Ascending aorta (tissue), 2 donors: ENCODE results near the gene RMND5A. TPM values are rescaled to one million over a fixed set of nuclear protein-coding genes. Genes with fewer than 3 reads are reported as not detected.

Experiments used
- DNase-seq, 2 donors: peaks; one replicate each; pipeline ENCODE4 v3.0.0-alpha.2; 2019; ENCODE audit warnings: low spot score in 2 of 2
- H3K27ac ChIP-seq, 2 donors: fragments of 200-600 bp; sonication (generic); one replicate each; pipeline ENCODE4 v1.5.1; 2016 to 2017; ENCODE audit warnings: mild to moderate bottlenecking in 1 of 2
- H3K27me3 ChIP-seq: fragments of 200-600 bp; sonication (generic); one replicate; pipeline ENCODE4 v1.5.1; 2017
- H3K36me3 ChIP-seq, 2 donors: fragments of 200-600 bp; sonication (generic); one replicate each; pipeline ENCODE4 v1.5.1; 2016
- H3K4me1 ChIP-seq, 2 donors: fragments of 200-600 bp; sonication (generic); one replicate each; pipeline ENCODE4 v1.5.1; 2016 to 2017; ENCODE audit warnings: mild to moderate bottlenecking in 1 of 2
- H3K4me3 ChIP-seq, 2 donors: fragments of 200-600 bp; sonication (generic); one replicate each; pipeline ENCODE4 v1.5.1; 2016 to 2017; ENCODE audit warnings: mild to moderate bottlenecking in 1 of 2
- H3K9me3 ChIP-seq, 2 donors: fragments of 200-600 bp; sonication (generic); one replicate each; pipeline ENCODE4 v1.5.1; 2016
- intact Hi-C: fragments of 100-400 bp; cut with DNase I; formaldehyde crosslinking; loops from one replicate; pipeline ENCODE4 v1.15.1; 2023
- total RNA-seq: library from RNA; depleted of rRNA; stranded (reverse); fragments of >200 nt; gene quantifications from one replicate; pipeline ENCODE4 v1.1.0, GENCODE V29; 2016
- TF ChIP-seq, protein P1 (sequence below), 3 experiments: fragments of 200-600 bp in 2 of 3; fragments of 450-650 bp in 1 of 3; sonication (generic) in 2 of 3; IDR thresholded peaks; one replicate each; pipeline ENCODE4 v1.5.1; 2016 to 2019; ENCODE audit warnings: antibody characterized with exemption in 3 of 3, mild to moderate bottlenecking in 1 of 3, moderate library complexity in 1 of 3

RMND5A gene
- total RNA-seq, 1 donor from 2014 or later: 17.7 TPM

DNA sequence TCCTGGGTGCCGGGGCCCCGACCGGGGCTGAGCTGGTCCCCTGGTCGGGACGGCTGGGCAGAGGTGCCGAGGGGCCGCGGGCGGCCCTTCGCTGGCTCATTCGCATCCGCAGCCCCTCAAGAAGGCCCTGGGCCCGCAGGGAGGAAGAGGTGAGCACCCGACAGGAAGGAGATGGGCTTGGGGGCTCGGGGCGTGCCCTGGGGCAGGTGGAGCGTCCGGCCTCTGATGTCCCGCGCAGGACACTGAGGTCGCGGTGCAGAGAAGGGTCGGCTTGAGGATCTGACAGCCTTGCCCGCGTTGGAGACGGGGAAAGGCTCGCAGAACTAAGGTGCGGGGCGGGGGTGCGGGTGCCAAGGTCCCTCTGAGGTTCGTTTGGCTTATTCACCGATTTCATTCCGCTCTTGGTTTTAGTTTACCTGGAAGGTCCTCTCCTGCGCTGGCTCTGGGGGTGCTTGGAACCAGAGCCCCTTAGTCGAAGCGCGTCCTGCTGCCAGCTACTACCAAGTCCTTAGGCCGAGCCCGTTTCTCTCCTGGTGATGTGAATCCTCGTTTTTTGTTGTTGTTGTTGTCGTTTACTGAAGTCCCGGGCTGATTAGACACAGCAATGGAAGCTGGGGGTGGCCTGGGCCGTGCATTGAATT, 89.5 kb downstream of the RMND5A start:
- Histone ChIP-seq H3K27ac (no peak overlapping the region), H3K9me3 (no peaks in the 10 kb centered on the region), H3K4me3 (no peak overlapping the region), H3K4me1 (peaks cover 6 to 11% of the 10 kb centered on the region in 2 donors), H3K36me3 (no peaks in the 10 kb centered on the region), H3K27me3 (peaks cover 9% of the 10 kb centered on the region)
- TF ChIP-seq, protein P1, sequence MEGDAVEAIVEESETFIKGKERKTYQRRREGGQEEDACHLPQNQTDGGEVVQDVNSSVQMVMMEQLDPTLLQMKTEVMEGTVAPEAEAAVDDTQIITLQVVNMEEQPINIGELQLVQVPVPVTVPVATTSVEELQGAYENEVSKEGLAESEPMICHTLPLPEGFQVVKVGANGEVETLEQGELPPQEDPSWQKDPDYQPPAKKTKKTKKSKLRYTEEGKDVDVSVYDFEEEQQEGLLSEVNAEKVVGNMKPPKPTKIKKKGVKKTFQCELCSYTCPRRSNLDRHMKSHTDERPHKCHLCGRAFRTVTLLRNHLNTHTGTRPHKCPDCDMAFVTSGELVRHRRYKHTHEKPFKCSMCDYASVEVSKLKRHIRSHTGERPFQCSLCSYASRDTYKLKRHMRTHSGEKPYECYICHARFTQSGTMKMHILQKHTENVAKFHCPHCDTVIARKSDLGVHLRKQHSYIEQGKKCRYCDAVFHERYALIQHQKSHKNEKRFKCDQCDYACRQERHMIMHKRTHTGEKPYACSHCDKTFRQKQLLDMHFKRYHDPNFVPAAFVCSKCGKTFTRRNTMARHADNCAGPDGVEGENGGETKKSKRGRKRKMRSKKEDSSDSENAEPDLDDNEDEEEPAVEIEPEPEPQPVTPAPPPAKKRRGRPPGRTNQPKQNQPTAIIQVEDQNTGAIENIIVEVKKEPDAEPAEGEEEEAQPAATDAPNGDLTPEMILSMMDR (IDR thresholded peaks at IDR 0.05): no peak
- no peak for DNase-seq
- intact Hi-C loops: no loop called here

DNA sequence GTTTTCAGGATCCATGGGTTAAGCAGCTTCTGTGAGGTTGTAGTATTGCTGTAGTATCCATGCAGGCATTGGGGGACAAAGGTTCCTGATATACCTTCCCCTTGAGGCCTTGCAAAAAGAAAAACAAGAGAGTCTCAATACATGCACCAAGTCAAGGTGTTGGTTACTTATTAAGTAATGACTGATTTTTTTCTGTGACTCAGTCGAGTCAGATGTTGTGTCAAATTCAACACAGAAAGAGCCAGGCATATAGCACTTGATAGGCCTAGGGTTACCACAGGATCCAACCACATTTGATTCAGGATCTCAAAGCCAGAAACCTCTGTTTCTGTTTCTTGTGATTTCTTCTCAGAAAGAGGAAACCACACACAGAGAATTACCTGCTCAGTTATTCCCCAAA, 95.5 kb downstream of the RMND5A start:
- Histone ChIP-seq H3K4me1 (no peaks in the 10 kb centered on the region), H3K4me3 (no peak overlapping the region), H3K27me3 (no peaks in the 10 kb centered on the region), H3K9me3 (no peaks in the 10 kb centered on the region), H3K36me3 (no peaks in the 10 kb centered on the region), H3K27ac (no peak overlapping the region)
- DNase-seq: no peak
- intact Hi-C loops: no loop called here
- TF ChIP-seq, protein P1 (IDR thresholded peaks at IDR 0.05): no peak

DNA sequence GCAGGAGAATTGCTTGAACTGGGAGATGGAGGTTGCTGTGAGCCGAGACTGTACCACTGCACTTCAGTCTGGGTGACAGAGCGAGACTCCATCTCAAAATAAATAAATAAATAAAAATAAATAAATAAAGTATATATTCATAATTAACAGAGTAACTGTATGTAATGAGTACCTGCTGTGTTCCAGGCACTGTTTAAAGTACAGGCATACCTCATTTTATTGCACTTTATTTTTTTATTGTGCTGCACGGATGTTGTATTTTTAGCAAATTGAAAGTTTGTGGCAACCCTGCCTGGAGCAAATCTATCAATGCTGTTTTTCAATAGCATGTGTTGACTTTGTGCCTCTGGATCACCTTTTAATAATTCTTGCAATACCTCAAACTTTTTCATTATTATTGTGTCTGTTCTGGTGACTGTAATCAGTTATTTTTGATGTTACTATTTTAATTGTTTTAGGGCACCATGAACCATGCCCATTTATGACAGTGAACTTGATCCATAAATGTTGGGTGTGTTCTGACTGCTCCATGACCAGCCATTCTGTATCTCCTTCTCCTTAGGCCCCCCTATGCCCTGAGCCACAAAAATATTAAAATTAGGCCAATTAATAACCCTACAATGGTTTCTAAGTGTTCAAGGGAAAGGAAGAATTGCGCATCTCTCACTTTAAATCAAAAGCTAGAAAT, 98.2 kb downstream of the RMND5A start:
- TF ChIP-seq, protein P1 (IDR thresholded peaks at IDR 0.05): no peak
- no peaks in the 10 kb centered on the region for H3K36me3 ChIP-seq
- H3K27me3 ChIP-seq: no peaks in the 10 kb centered on the region
- intact Hi-C loops: no loop called here
- no peak for DNase-seq
- H3K9me3 ChIP-seq: peaks cover 2 to 3% of the 10 kb centered on the region in 2 donors
- no peak overlapping the region for H3K4me3 ChIP-seq
- H3K4me1 ChIP-seq: no peaks in the 10 kb centered on the region
- no peak overlapping the region for H3K27ac ChIP-seq

DNA sequence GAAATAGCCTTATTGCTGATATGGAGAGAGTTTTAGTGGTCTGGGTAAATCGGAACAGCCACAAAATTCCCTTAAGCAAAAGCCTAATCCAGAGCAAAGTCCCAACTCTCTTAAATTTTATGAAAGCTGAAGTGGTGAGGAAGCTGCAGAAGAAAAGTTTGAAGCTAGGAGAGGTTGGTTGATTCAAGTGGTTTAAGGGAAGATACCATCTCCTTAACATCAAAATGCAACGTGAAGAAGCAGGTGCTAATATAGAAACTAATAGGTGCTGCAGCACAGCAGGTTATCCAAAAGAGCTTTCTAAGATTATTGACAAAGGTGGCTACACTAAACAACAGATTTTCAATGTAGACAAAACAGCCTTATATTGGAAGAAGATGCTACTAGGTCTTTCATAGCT, 98.9 kb downstream of the RMND5A start:
- no peaks in the 10 kb centered on the region for H3K27me3 ChIP-seq
- DNase-seq: no peak
- no peaks in the 10 kb centered on the region for H3K36me3 ChIP-seq
- no peaks in the 10 kb centered on the region for H3K4me1 ChIP-seq
- peaks cover 3 to 5% of the 10 kb centered on the region in 2 donors for H3K9me3 ChIP-seq
- TF ChIP-seq, protein P1 (IDR thresholded peaks at IDR 0.05): no peak
- no peak overlapping the region for H3K4me3 ChIP-seq
- no peak overlapping the region for H3K27ac ChIP-seq
- intact Hi-C loops: no loop called here

DNA sequence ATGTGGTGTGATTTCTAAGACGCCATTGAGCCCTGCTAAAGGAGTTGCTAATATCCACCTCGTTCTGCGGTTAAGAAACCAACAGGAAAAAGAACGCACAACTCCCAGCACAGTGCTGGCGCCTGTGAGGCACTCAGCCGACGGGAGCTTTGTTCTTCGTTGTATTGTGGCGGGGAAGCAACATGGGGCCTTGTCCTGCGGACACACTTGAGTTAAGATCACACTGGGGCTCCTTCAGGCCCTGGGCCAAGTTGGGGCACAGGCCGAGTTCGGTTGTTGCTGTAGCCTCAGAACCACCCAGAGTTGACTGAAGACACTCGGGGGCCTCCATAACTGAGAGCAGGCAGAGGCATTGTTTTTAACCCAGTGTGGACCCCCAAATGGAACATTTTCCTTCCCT, 101.2 kb downstream of the RMND5A start:
- no peak overlapping the region for H3K27ac ChIP-seq
- H3K36me3 ChIP-seq: no peaks in the 10 kb centered on the region
- intact Hi-C loops: no loop called here
- H3K9me3 ChIP-seq: peaks cover 3 to 5% of the 10 kb centered on the region in 2 donors
- TF ChIP-seq, protein P1 (IDR thresholded peaks at IDR 0.05): no peak
- H3K27me3 ChIP-seq: no peaks in the 10 kb centered on the region
- H3K4me1 ChIP-seq: no peaks in the 10 kb centered on the region
- no peak for DNase-seq
- no peak overlapping the region for H3K4me3 ChIP-seq
